Mesangial cell (primary cell): ENCODE measurements around the gene TRMT10C. TPM values are rescaled to one million over a fixed set of nuclear protein-coding genes. Genes with fewer than 3 reads are reported as not detected.

Source experiments
- total RNA-seq: library from RNA; depleted of rRNA; stranded (reverse); fragments of >200 nt; gene quantifications from 2 replicates; pipeline ENCODE4 v1.2.3, GENCODE V29; 2015

Gene TRMT10C
- 14.1 and 19.7 TPM in 2 replicates for total RNA-seq

GRCh38 chr3:101561630-101562328 is at the start of gene TRMT10C:
Gene TRMT10C (plus strand): TSS chr3:101561868. CDS start chr3:101564782, 2,914 bp downstream.

GRCh38 chr3:101512646-101513418 is 48.8 kb upstream of the TRMT10C start, which contains the start of gene SENP7:
Gene SENP7 (minus strand): TSS chr3:101513212. CDS start chr3:101513130, 82 bp downstream.

DNA sequence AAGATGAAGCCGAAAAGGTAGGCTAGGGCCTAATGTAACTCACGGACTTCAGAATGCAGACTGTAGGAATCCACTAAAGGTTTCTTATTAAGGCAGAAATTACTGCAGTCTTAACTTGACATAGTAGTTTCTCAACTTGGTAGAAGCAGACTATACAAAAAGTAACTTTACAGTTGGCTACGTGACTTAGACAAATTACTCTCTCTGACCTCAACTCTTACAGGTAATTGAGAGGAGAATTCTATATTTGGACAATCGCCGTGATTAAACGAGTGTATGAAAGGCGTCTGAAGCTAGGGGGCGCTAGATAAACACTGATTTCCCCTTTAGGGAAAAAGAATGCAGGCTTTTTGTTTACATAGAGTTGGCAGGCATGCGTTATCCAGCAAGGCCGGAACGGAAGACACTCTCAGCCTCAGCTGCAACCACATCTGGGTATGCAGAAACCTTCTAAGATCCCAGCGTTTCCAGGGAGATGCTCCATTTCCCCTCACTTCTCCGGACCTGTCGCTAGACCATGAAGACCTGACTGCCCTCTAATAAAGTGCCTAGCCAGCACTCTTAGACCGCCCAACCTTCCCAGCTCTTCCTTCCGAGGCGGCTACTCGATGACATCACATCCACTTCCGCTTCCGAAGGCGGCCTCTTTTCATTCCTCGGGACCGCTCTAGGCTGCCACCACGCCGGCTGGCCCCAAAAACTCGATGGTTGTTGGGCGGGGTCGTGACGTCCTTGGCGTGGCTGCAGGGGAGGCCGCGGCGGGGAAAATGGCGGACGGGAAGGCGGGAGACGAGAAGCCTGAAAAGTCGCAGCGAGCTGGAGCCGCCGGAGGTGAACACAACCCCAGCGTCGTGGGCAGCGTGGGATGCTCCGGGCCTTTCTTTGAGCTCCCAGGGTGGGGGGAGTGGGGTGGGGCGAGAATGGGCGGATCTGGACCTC is 12.1 kb downstream of the TRMT10C start, which contains the start of gene PCNP:
Gene PCNP (plus strand): TSS at position 732 of the 939 bp plus-strand sequence. CDS start 36 bp downstream, at position 768.

Other genes with a start within 250 kb of the TRMT10C start
- 0.13 and 0.16 TPM in 2 replicates for gene IMPG2, start 241.3 kb upstream of the TRMT10C start, total RNA-seq
- 3.6 and 4.9 TPM in 2 replicates for gene SENP7, start 48.7 kb upstream of the TRMT10C start, total RNA-seq
- gene PCNP, start 12.3 kb downstream of the TRMT10C start, total RNA-seq = 32.5 and 39.6 TPM in 2 replicates
- gene ZBTB11, start 115.3 kb downstream of the TRMT10C start, total RNA-seq = 8.1 and 12.4 TPM in 2 replicates
- gene RPL24, start 124.8 kb downstream of the TRMT10C start, total RNA-seq = 971 and 1,046 TPM in 2 replicates
- 4.9 and 8.5 TPM in 2 replicates for gene CEP97, start 162.7 kb downstream of the TRMT10C start, total RNA-seq
- gene NXPE3, start 217.3 kb downstream of the TRMT10C start, total RNA-seq = 11.6 and 14.7 TPM in 2 replicates